ENCODE data around the gene TEAD1.

The TEAD1 gene

DNA sequence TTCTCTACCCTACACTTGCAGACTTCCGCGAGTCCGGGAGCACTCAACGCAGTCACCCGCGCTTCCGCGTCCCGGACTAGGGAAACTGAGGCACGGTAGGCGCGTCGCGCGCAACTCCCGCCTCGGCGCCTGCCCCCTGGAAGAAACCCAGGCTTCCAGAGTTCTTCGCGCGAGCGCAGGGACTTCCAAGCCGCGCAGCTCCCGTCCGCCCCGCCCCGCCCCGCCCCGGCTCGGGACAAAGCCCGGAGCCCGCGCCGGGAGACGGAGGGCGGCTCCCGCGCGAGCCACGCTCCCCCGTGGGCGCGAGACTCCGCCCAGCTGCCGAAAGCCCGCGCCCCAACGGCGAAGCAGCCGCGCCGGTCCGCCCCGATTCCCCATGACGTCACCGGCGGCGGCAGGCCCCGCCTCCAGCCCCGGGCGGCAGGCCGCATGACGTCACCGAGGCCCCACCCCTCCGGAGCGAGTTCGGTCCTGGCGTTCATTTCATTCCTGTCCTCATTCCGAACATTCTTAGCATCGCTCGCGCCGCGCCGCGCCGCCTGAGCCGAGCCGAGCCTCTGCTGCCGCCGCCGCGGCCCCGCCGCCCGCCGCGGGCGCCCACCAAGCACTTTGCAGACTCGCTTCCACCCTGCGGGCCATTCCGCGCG lies at the start of gene TEAD1:
Gene TEAD1 (plus strand): TSS at position 498 of the 647 bp plus-strand sequence.
- no peak for FAIRE-seq

DNA sequence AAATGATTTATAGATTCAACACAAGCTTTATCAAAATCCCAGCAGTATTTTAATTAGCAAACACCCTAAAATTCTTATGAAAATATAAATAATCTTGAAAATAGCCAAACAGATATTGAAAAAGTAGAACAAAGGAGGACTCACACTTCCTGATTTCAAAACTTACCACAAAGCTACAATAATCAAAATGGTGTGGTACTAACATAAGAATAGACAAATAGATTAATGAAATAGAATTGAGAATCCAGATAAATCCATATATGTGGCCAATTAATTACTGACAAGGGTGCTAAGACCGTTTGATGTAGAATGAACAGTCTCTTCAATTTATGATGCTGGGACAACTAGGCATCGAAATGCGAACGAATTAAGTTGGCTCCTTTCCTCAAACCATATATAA lies 49.6 kb upstream of the TEAD1 start:
- FAIRE-seq = no peak

DNA sequence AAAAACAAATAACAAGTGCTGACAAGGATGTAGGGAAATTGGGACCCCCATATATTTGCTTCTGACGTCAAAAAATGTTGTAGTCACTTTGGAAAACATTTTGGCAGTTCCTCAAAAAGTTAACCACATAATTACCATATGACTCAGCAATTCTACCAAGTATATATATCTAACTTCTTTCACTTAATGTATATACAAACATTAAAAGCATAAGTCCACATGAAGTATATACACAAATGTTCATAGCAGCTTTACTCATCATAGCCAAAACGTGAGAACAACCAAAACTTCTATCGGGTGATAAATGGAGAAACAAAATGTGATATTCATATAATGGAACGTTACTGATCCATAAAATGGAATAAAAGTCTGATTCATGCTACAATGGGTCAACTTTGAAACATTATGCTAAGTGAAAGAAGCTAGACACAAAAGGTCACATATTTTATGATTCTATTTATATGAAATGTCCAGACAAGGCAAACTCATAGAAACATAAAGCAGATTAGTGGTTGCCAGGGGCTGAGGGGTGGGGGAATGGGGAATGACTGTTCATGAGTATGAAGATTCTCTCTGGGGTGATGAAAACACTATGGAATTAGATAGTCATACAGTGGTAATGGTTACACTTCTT lies 48.7 kb upstream of the TEAD1 start:
- FAIRE-seq = no peak

DNA sequence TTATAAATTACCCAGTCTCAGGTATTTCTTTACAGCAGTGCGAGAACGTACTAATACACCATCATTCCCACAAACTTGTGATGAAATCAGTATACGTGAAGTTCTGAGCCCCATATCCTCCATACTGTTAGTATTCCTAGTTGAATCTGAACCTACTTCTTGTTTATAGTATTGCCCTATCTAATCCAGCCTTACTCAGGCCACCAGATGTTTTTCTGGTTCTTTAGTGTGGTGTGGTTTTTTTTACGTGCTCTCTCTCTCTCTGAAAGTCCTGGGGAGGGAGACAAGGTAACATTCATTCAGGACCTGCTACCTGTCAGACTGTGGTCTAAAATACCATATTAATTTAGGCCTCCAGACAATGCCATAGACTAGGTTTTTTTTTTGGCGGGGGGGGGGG lies 47.6 kb upstream of the TEAD1 start:
- no peak for FAIRE-seq

DNA sequence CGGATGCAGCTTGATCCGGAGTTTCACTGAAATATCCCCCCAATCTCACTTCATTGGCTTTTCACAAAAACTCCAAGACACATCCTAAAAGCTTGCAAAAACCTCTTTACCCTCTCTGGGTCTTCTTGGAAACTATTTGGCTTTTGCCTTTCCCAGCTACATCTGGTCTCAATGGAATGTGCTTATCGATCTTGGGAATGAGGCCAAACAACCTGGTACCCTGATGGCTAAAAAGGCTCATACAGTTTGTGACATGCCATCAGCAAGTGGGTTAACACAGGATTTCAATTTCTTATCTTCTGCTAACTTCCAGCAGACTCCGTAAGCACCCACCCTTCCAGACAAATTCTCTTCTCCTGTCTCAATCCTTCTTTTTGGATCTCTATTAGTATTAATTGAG lies 45.9 kb upstream of the TEAD1 start:
- FAIRE-seq = no peak

DNA sequence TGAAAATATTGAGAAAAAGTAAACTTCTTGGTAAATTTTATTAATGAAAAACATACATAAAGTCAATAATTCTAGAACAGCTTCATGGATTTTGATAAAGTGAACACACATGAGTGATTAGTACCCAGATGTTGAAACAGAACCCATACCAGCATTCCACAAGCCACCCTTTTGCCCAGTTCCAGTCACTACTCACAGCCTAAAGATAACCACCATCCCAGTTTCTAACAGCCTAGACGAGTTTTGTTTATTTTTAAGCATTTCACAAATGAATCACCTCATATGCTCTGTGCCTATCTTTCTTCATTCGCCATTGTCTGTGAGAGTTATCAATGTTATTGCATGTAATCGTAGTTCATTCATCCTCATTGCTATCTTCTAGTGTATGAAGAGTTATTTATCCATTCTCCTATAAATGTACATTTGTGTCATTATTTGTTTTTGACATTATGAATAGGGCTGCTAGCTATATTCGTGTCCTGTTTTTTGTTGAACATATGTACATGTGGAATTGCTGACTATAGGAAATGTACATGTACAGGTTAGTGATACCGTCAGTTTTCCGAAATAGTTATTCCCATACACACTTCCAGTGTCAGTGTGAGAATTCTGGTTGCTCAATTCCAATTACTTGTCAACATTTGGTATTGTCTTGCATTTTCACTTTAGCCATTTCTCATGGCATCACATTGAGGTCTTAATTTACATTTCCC lies 44.5 kb upstream of the TEAD1 start:
- no peak for FAIRE-seq

DNA sequence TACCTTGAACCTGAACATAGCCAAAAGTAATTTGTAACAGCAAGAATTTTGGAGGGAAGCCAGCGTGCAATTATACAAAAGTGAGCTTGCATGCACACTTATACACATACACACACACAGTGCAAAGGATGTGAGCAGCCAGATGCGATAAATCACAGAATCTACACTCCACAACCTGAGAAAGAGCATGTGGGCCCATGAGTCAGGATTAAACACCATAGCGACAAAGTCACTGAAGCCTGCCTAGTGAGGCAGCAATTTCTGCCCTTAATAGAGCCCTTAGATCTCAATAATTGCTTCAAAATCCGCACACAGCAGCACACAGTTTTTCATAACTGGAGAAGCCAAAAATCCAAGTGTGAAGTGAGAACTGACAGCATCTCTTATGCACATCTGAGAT lies 42.6 kb upstream of the TEAD1 start:
- no peak for FAIRE-seq

DNA sequence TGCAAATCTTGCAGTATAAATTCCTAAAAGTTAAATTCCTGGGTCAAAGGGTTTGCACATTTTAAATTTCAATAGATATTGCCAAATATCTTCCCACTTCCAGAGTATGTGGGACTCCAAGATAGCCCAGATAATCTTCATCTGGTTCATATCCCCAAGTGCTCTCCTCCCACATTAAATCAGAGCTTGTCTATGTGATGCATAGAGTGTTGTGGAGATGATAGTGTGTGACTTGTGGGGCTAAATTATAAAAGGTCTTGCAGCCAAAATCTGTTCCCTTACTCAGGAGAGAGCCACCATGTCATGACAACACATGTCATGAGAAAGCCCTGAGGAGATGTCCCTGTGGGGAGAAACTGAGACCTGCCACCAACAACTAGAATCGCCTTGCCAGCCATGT lies 39.9 kb upstream of the TEAD1 start:
- no peak for FAIRE-seq

DNA sequence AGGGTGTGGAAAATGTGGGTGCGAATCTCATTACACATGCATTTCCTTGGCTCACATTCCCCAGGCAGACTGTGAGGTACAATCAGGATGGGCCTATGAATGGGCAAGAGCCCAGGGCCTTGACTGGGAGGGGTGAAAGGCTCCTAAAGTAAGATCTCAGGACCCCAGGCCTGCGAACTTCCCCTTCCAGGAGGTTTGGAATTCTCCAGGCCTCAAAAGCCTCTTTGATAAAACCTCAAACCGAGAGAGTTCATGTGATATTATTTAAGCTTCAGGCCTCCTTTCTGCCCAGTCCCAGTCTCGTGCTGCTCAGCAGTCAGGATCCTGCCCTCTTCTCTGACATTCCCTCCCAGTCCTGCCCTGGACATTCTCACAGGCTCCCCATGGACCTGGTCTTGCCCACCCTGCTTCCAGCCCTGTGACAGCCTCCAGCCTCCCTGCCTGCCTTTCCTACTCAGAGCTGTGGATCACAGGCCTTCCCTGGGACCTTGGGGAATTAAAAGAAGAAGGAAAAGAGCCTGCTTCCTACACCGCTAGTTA lies 37.3 kb upstream of the TEAD1 start:
- no peak for FAIRE-seq

DNA sequence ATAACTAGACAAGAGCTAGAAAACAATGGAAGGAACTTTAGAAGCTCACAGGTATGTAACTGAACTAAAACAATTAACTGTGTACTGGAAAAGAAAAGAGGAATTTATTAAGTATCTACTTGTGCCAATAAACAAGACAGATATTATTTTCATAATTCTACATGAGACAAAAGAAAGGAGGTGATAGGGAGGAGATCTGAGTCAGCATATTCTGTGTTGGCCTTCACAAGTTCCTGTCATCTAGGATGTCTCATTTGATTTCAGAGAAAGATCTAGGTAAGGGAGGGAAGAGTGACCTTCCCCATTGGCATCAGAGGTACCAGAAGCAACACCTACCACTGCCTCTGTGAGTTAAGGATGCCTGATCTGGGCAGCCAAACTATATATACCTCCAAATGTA lies 34.8 kb upstream of the TEAD1 start:
- no peak for FAIRE-seq

DNA sequence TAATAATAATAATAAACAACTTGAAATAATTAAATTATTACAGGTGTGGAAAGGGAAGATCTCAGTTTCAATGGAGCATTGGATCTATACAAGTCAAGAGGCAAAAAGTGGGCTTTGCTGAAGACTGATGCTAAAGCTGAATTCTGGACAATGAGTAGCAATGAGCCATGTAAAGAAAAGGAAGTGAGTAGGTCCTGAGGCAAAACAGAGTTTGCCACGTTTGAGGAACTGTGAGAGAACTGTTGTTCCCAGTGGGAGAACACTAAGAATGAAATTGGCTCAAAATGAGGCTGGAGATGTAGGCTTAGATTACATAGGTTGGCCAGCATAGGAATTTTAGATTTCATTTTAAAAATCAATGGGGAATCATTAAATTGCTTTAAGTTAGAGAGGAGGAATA lies 33.9 kb upstream of the TEAD1 start:
- FAIRE-seq = no peak

DNA sequence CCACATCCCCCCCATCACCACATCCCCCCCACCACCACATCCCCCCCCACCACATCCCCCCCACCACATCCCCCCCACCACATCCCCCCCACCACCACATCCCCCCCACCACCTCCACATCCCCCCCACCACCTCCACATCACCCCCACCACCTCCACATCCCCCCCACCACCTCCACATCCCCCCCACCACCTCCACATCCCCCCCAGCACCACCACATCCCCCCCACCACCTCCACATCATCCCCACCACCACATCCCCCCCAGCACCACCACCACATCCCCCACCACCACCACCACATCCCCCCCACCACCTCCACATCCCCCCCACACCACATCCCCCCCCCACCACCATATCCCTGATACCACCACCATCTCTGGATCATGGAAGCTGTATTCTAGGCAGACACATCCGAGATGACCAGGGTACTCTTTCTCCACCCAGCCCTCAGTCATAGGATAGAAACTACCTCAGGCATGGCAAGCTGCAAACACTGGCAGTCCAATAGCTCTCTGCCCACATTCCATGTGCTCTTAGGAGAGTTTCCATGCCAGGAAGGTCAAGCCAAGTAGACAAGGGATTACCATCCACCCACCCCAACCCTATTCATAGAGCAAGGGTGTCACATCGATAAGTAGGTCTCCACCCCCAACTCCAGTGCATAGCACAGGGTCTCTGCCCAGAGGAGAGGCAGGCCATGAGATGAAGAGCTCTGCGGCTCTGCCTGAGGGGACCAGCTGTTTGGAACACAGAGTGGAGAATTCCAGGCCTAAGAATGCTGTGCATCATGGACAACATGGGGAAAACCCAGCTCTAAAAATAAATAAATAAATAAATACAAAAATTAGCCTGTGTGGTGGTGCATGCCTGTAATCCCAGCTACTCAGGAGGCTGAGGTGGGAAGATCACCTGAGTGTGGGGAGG lies 33.0 kb upstream of the TEAD1 start:
- no peak for FAIRE-seq

DNA sequence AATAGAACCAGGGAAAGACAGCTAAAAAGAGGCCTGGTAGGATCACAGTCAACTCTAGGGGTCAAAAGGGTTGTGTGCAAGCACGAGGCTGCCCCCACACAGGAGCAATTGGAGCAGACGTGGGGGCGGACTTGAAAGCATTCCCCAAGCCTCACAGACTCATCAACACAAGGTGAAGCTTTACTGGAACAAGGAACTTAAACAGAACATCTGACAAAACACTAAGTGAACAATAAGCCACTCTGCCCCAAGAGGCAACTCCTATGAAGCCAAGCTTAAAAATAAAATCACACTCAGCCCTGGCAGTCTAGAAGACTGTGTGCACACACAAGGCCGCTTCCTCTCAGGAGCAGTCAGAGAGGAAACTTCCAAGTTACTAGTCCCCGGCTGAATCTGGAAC lies 32.2 kb upstream of the TEAD1 start:
- FAIRE-seq = peak; percentile 91

DNA sequence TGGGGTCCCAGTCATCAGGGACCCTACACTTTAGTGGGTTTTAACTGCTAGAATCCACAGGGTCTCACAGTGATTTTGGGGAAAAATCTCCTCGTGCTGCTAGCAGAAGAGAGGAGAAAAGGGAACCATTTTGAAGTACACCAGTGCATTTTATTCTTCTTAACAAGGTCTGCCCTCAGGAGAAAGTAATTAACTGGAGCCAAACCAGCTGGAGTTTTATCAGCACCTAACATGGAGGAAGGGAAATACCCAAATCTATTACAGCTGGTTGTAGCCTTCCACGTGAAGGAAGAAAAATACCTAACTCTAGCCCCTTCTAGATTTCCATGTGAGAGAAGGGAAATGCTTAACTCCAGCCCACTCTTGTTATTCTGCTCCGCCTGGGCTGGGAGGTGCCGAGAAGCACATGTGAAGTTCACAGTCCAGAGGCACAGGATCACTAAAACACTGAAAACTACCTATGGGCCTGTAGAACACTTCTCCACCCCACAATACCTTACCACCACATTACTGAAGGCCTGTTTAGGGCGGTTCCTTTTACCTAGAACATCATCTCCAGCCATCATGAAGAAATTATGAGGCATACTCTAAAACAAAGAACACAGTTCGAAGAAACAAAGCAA lies 31.3 kb upstream of the TEAD1 start:
- FAIRE-seq = no peak

DNA sequence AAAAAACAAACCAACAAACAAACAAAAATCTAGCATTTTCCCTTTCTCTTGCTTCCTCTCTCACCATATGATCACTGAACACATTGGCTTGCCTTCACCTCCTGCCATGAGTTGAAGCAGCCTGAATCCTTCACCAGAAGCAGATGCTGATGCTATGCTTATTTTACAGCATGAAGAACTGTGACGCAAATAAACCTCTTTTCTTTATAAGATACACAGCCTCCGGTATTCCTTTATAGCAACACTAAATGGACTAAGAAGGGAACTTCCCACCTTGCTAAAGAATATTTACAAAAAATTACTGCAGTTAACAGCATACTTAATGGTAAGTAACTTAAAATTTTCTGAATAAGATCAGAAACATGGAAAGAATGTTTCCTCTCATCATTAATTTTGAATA lies 27.7 kb upstream of the TEAD1 start:
- no peak for FAIRE-seq

DNA sequence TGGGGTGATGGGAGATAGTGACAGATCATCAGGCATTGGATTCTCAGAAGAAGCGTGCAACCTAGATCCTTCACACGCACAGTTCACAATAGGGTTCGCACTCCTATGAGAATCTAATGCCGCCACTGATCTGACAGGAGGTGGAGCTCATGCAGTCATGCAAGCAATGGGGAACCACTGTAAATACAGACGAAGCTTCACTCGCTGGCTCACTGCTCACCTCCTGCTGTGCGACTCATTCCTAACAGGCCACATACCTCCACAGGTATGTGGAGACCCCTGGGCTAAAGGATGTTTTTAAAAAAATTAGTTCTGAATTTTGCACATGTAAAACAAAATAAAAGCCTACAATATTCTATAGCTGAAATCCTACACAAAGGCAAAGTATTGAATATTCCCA lies 20.5 kb upstream of the TEAD1 start:
- no peak for FAIRE-seq

DNA sequence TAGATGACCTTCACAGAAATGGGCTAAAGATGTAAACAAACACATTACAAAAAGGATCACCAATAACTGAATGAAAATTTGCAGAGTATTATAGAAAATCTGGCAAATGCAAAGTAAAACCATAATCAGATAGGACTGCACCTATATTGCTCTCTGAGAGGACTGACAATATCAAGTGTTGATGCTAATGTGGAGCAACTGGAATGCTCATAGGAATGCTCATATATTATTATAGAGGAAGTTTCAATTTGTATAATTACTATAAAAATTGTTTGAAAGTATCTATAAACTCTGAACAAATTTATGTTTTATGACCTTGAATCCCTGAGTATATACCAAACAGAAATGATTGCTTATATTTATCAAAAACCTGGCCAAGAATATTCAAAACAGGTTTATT lies 18.4 kb upstream of the TEAD1 start:
- no peak for FAIRE-seq

DNA sequence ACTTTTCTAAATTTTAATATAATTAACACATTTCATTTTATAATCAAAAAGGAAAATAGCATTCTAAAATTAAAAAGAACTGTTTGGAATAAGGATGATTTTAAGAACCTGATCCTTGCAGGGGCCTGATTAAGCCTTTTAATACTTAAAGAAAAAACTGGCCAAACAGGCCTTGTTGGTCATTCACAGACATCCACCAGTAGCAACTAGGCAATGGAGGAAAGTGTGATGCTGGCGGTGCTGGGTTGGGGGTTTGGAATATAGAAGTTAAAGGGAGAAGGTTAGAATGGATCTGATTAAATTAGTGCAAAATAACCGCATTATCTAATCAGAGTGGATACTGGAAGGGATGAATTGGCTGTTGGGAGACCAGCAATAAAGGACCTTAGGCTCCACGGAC lies 16.9 kb upstream of the TEAD1 start:
- FAIRE-seq = no peak

DNA sequence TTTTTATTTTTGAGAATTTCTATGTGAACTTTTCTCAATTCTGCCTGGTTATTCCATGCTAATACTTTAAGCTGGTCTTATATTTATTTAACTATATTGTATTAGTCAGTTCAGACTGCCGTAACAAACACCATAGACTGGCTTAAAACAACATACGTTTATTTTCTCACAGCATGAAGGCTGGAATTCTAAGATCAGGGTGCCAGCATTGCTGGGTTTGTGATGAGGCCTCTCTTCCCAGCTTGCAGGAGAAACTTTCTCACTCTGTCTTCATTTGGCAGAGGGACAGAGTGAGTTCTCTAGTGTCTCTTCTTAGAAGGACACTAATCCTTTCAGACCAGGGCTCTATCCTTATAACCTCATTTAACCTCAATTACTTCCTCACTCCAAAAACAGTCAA lies 16.2 kb upstream of the TEAD1 start:
- no peak for FAIRE-seq

DNA sequence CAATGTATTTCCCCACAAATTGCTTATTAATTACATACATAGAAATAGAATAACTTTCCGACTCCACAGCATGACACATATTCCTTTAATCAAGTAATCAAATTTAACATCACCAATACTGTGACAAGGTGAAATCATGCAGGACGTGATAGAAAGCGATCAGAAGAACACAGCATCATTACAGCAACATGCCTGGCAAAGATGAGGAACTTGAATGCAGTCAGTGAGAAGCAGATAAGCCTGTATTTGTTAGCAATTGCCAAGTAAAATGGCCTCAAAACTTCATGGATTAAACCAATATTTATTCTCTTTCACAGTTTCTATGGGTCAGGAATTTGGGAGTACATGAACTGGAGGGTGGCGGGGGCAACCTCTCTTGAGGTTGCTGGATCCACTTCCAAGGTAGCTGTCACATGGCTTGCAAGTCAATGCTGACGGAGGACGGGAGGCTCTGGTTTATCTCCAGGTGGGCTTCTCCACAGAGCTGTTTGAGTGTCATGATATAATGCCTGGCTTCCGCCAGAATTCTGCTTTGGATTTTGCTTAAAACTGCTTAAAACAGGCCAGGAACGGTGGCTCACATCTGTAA lies 12.0 kb upstream of the TEAD1 start:
- FAIRE-seq = no peak

DNA sequence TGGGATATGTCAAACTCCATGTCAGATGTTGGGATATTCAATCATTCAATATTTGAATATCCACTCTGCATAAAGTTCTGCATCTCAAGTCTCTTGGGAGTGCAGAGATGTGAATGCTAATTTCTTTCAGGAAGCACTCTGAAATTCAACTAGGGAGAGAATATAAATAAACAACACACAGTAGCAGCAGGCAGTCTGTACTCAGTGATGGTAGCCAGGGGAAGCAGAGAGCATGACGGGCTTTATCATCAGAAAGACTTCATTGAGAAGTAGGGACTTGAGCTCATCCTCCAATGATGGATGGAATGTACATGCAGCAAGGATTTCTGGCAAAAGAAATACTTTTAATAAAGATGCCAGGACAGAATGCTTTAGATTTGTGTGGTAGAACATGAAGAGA lies 9.8 kb upstream of the TEAD1 start:
- FAIRE-seq = no peak

DNA sequence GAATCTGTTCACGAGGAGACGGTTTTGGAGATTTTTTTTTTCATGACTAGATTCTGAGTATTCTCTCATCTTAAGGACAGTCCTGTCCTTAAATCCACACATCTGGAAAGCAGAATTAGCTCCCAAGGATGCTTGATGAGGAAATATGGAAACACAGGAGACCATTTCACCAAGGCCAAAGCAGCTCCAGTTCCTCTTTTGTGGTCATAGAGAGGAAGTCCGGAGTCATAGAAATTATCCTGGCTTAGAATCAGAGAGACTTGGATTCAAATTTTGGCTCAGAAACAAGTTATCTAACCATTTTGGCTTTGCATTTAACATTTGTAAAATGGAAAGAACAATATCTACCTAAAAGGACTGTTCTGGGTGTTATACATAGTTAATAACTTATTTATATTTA lies 7.3 kb upstream of the TEAD1 start:
- no peak for FAIRE-seq
